ENCODE measurements around the gene ALG9. TPM values are rescaled to one million over a fixed set of nuclear protein-coding genes. Genes with fewer than 3 reads are reported as not detected.

Gene ALG9
- total and polyA plus RNA-seq, 3 experiments from 2014 or later, result 16.7 to 38.0 (median 37.4) TPM

GRCh38 chr11:111764621-111765020 is 106.8 kb downstream of the ALG9 start:
- peak overlapping the region; percentile 87 for H3K4me3 ChIP-seq (ENCODE audit: low read length)
- no peaks in the 10 kb centered on the region for H3K9me3 ChIP-seq (ENCODE audit: low read length)
- peaks cover 24% of the 10 kb centered on the region for H3K4me1 ChIP-seq (ENCODE audit: insufficient read depth, low read length)
- ChIA-PET CTCF (interaction anchor here (1.9 to 5.5 kb wide), 3 partner anchors 14 to 178 kb away, joined by 5 to 43 read pairs (median 14); no protein-coding TSS in a partner anchor), POLR2A (no interaction called here)
- H3K36me3 Mint-ChIP-seq, result peaks cover 0 to 59% (median 13%) of the 10 kb centered on the region in 3 donors
- H3K27me3 ChIP-seq (ENCODE audit: insufficient read depth, low read length, poor library complexity, severe bottlenecking), result no peaks in the 10 kb centered on the region
- H3K4me1 Mint-ChIP-seq, result peaks cover 34 to 54% (median 48%) of the 10 kb centered on the region in 3 donors
- peaks cover 21% of the 10 kb centered on the region for H3K36me3 ChIP-seq (ENCODE audit: insufficient read depth, low read length)
- no peak overlapping the region for H3K27ac ChIP-seq (ENCODE audit: low read depth, low read length)
- H3K4me3 Mint-ChIP-seq, result peak overlapping the region; percentile 92 to 100 (median 99)
- H3K27ac Mint-ChIP-seq, result peak overlapping the region in 3 of 8 donors; percentile 97 to 99 (median 99)
- no peak for DNase-seq
- H3K27me3 Mint-ChIP-seq, result no peaks in the 10 kb centered on the region
- H3K9me3 Mint-ChIP-seq, result no peaks in the 10 kb centered on the region

GRCh38 chr11:111762981-111763643 is 108.3 kb downstream of the ALG9 start:
- H3K36me3 Mint-ChIP-seq, result peaks cover 0 to 72% (median 20%) of the 10 kb centered on the region in 3 donors
- no peak for DNase-seq
- Histone ChIP-seq H3K9me3 (ENCODE audit: low read length) (no peaks in the 10 kb centered on the region), H3K36me3 (ENCODE audit: insufficient read depth, low read length) (peaks cover 25% of the 10 kb centered on the region), H3K27ac (ENCODE audit: low read depth, low read length) (no peak overlapping the region), H3K4me3 (ENCODE audit: low read length) (no peak overlapping the region), H3K4me1 (ENCODE audit: insufficient read depth, low read length) (peaks cover 24% of the 10 kb centered on the region), H3K27me3 (ENCODE audit: insufficient read depth, low read length, poor library complexity, severe bottlenecking) (no peaks in the 10 kb centered on the region)
- ChIA-PET POLR2A (no interaction called here), CTCF (interaction anchor here (0.9 to 5.5 kb wide), 3 partner anchors 9 to 98 kb away, joined by 3 to 43 read pairs (median 4); no protein-coding TSS in a partner anchor)
- peak overlapping the region in 5 of 7 donors; percentile 1 to 96 (median 4) for H3K4me3 Mint-ChIP-seq
- H3K4me1 Mint-ChIP-seq, result peaks cover 37 to 55% (median 48%) of the 10 kb centered on the region in 3 donors
- H3K9me3 Mint-ChIP-seq, result no peaks in the 10 kb centered on the region
- peak overlapping the region in 3 of 8 donors; percentile 1 to 36 (median 17) for H3K27ac Mint-ChIP-seq
- H3K27me3 Mint-ChIP-seq, result no peaks in the 10 kb centered on the region

GRCh38 chr11:111762526-111762925 is 108.9 kb downstream of the ALG9 start:
- Histone ChIP-seq H3K36me3 (ENCODE audit: insufficient read depth, low read length) (peaks cover 25% of the 10 kb centered on the region), H3K9me3 (ENCODE audit: low read length) (no peaks in the 10 kb centered on the region), H3K27me3 (ENCODE audit: insufficient read depth, low read length, poor library complexity, severe bottlenecking) (no peaks in the 10 kb centered on the region), H3K4me1 (ENCODE audit: insufficient read depth, low read length) (peaks cover 24% of the 10 kb centered on the region), H3K4me3 (ENCODE audit: low read length) (no peak overlapping the region), H3K27ac (ENCODE audit: low read depth, low read length) (no peak overlapping the region)
- CTCF ChIA-PET, result interaction anchor here (0.9 to 1.3 kb wide), 2 partner anchors 9 to 158 kb away, joined by 3 read pairs; no protein-coding TSS in a partner anchor
- H3K4me3 Mint-ChIP-seq, result peak overlapping the region in 2 of 7 donors; percentile 27 to 96
- H3K4me1 Mint-ChIP-seq, result peaks cover 40 to 55% (median 52%) of the 10 kb centered on the region in 3 donors
- peak overlapping the region in 4 of 8 donors; percentile 1 to 57 (median 18) for H3K27ac Mint-ChIP-seq
- POLR2A ChIA-PET, result no interaction called here
- peaks cover 0 to 77% (median 24%) of the 10 kb centered on the region in 3 donors for H3K36me3 Mint-ChIP-seq
- no peak for DNase-seq
- no peaks in the 10 kb centered on the region for H3K27me3 Mint-ChIP-seq
- no peaks in the 10 kb centered on the region for H3K9me3 Mint-ChIP-seq

GRCh38 chr11:111761036-111761435 is 110.3 kb downstream of the ALG9 start:
- Mint-ChIP-seq H3K27me3 (no peaks in the 10 kb centered on the region), H3K27ac (no peak overlapping the region), H3K4me1 (peaks cover 37 to 45% (median 44%) of the 10 kb centered on the region in 3 donors), H3K36me3 (peaks cover 0 to 82% (median 28%) of the 10 kb centered on the region in 3 donors), H3K4me3 (no peak overlapping the region), H3K9me3 (no peaks in the 10 kb centered on the region)
- H3K27me3 ChIP-seq (ENCODE audit: insufficient read depth, low read length, poor library complexity, severe bottlenecking), result no peaks in the 10 kb centered on the region
- ChIA-PET CTCF (no interaction called here), POLR2A (no interaction called here)
- no peak overlapping the region for H3K4me3 ChIP-seq (ENCODE audit: low read length)
- H3K27ac ChIP-seq (ENCODE audit: low read depth, low read length), result no peak overlapping the region
- H3K36me3 ChIP-seq (ENCODE audit: insufficient read depth, low read length), result peaks cover 25% of the 10 kb centered on the region
- no peak for DNase-seq
- no peaks in the 10 kb centered on the region for H3K9me3 ChIP-seq (ENCODE audit: low read length)
- peaks cover 16% of the 10 kb centered on the region for H3K4me1 ChIP-seq (ENCODE audit: insufficient read depth, low read length)

- Histone ChIP-seq H3K27ac (ENCODE audit: low read depth, low read length) (no peak overlapping the region), H3K4me1 (ENCODE audit: insufficient read depth, low read length) (peaks cover 11% of the 10 kb centered on the region), H3K4me3 (ENCODE audit: low read length) (no peak overlapping the region), H3K27me3 (ENCODE audit: insufficient read depth, low read length, poor library complexity, severe bottlenecking) (no peaks in the 10 kb centered on the region), H3K36me3 (ENCODE audit: insufficient read depth, low read length) (peaks cover 31% of the 10 kb centered on the region), H3K9me3 (ENCODE audit: low read length) (no peaks in the 10 kb centered on the region)
- H3K4me1 Mint-ChIP-seq, result peaks cover 31 to 38% (median 36%) of the 10 kb centered on the region in 3 donors
- no peak overlapping the region for H3K4me3 Mint-ChIP-seq
- no peak overlapping the region for H3K27ac Mint-ChIP-seq
- H3K36me3 Mint-ChIP-seq, result peaks cover 0 to 82% (median 28%) of the 10 kb centered on the region in 3 donors
- H3K27me3 Mint-ChIP-seq, result no peaks in the 10 kb centered on the region
- H3K9me3 Mint-ChIP-seq, result no peaks in the 10 kb centered on the region
- no peak for DNase-seq
- ChIA-PET POLR2A (no interaction called here), CTCF (interaction anchor here (0.9 kb wide), 1 partner anchor 20 kb away, joined by 3 read pairs; no protein-coding TSS in a partner anchor)
Observed at GRCh38 chr11:111759778-111760407, 111.5 kb downstream of the ALG9 start.

- Mint-ChIP-seq H3K27me3 (no peaks in the 10 kb centered on the region), H3K27ac (peak overlapping the region in 1 of 8 donors; percentile 12), H3K36me3 (peaks cover 0 to 84% (median 28%) of the 10 kb centered on the region in 3 donors), H3K4me1 (peaks cover 26 to 33% (median 31%) of the 10 kb centered on the region in 3 donors), H3K4me3 (no peak overlapping the region), H3K9me3 (no peaks in the 10 kb centered on the region)
- Histone ChIP-seq H3K4me1 (ENCODE audit: insufficient read depth, low read length) (peaks cover 6% of the 10 kb centered on the region), H3K4me3 (ENCODE audit: low read length) (no peak overlapping the region), H3K36me3 (ENCODE audit: insufficient read depth, low read length) (peaks cover 34% of the 10 kb centered on the region), H3K27ac (ENCODE audit: low read depth, low read length) (no peak overlapping the region), H3K9me3 (ENCODE audit: low read length) (no peaks in the 10 kb centered on the region), H3K27me3 (ENCODE audit: insufficient read depth, low read length, poor library complexity, severe bottlenecking) (no peaks in the 10 kb centered on the region)
- ChIA-PET CTCF (interaction anchor here (1.4 kb wide), 1 partner anchor 18 kb away, joined by 3 read pairs; no protein-coding TSS in a partner anchor), POLR2A (no interaction called here)
- DNase-seq, result no peak
Observed at GRCh38 chr11:111759376-111759775, 112.0 kb downstream of the ALG9 start.

- CTCF ChIA-PET, result interaction anchor here (1.3 to 1.5 kb wide), 2 partner anchors 9 to 12 kb away, joined by 3 to 6 read pairs; no protein-coding TSS in a partner anchor
- H3K4me3 ChIP-seq (ENCODE audit: low read length), result no peak overlapping the region
- Mint-ChIP-seq H3K9me3 (no peaks in the 10 kb centered on the region), H3K4me3 (no peak overlapping the region), H3K27me3 (no peaks in the 10 kb centered on the region), H3K4me1 (peaks cover 3 to 7% (median 5%) of the 10 kb centered on the region in 3 donors), H3K36me3 (peaks cover 0 to 85% (median 20%) of the 10 kb centered on the region in 3 donors), H3K27ac (no peak overlapping the region)
- no peaks in the 10 kb centered on the region for H3K27me3 ChIP-seq (ENCODE audit: insufficient read depth, low read length, poor library complexity, severe bottlenecking)
- H3K36me3 ChIP-seq (ENCODE audit: insufficient read depth, low read length), result peaks cover 45% of the 10 kb centered on the region
- no peaks in the 10 kb centered on the region for H3K4me1 ChIP-seq (ENCODE audit: insufficient read depth, low read length)
- POLR2A ChIA-PET, result no interaction called here
- no peaks in the 10 kb centered on the region for H3K9me3 ChIP-seq (ENCODE audit: low read length)
- DNase-seq, result no peak
- H3K27ac ChIP-seq (ENCODE audit: low read depth, low read length), result no peak overlapping the region
Observed at GRCh38 chr11:111756097-111756496, 115.3 kb downstream of the ALG9 start.

GRCh38 chr11:111749646-111750045 is 121.7 kb downstream of the ALG9 start:
- H3K27me3 ChIP-seq (ENCODE audit: insufficient read depth, low read length, poor library complexity, severe bottlenecking), result no peaks in the 10 kb centered on the region
- ChIA-PET POLR2A (interaction anchor here (0.6 kb wide), 1 partner anchor 20 kb away, joined by 11 read pairs; no protein-coding TSS in a partner anchor), CTCF (no interaction called here)
- H3K27ac Mint-ChIP-seq, result no peak overlapping the region
- H3K9me3 ChIP-seq (ENCODE audit: low read length), result no peaks in the 10 kb centered on the region
- peaks cover 2 to 9% (median 3%) of the 10 kb centered on the region in 3 donors for H3K4me1 Mint-ChIP-seq
- H3K4me3 Mint-ChIP-seq, result no peak overlapping the region
- H3K4me3 ChIP-seq (ENCODE audit: low read length), result no peak overlapping the region
- H3K9me3 Mint-ChIP-seq, result no peaks in the 10 kb centered on the region
- H3K36me3 ChIP-seq (ENCODE audit: insufficient read depth, low read length), result peaks cover 36% of the 10 kb centered on the region
- no peak for DNase-seq
- no peaks in the 10 kb centered on the region for H3K4me1 ChIP-seq (ENCODE audit: insufficient read depth, low read length)
- H3K27me3 Mint-ChIP-seq, result no peaks in the 10 kb centered on the region
- H3K36me3 Mint-ChIP-seq, result peaks cover 23 to 92% (median 24%) of the 10 kb centered on the region in 3 donors
- H3K27ac ChIP-seq (ENCODE audit: low read depth, low read length), result no peak overlapping the region
